HG02610 (cell line): ENCODE data around the gene RPS28.

Experiments used
- ATAC-seq: cut with Tn5 transposase; IDR thresholded peaks from one replicate; pipeline ENCODE4 v1.9.1; 2021; ENCODE audit warnings: mild to moderate bottlenecking, moderate library complexity; ENCODE audit not compliant: unreplicated experiment

RPS28 gene

GRCh38 chr19:8370176-8371010 is 49.1 kb downstream of the RPS28 start:
- no peak for ATAC-seq

- no peak for ATAC-seq
Observed at GRCh38 chr19:8371011-8371804, 49.9 kb downstream of the RPS28 start.
